ENCODE measurements around the gene CACUL1. TPM values are rescaled to one million over a fixed set of nuclear protein-coding genes. Genes with fewer than 3 reads are reported as not detected.

CACUL1 gene
- total and polyA plus RNA-seq, 9 of the 15 experiments (the other 6 are each of a cell fraction or from before 2014, with no cell fraction given), result 4.5 to 17.1 (median 13.5) TPM

DNA sequence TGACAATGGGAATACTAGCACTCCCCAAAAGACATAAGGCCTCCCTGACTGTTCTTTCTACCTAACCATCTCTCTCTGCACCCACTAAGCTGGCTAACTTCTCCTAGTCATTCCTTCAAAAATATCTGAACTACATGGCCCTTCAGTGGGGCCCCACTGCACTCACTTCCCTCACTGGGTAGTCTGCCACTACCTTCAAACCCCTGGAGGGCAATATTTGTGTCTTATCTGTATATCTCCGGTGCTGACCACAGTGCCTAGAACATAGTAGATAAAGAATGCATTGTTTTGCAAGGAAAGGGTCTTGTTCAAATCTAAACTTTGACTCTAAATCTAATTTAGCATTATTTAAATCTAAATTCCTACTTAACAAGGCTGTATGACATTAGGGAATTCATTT, 44.3 kb downstream of the CACUL1 start (continued):
- TF ChIP-seq, protein P1, sequence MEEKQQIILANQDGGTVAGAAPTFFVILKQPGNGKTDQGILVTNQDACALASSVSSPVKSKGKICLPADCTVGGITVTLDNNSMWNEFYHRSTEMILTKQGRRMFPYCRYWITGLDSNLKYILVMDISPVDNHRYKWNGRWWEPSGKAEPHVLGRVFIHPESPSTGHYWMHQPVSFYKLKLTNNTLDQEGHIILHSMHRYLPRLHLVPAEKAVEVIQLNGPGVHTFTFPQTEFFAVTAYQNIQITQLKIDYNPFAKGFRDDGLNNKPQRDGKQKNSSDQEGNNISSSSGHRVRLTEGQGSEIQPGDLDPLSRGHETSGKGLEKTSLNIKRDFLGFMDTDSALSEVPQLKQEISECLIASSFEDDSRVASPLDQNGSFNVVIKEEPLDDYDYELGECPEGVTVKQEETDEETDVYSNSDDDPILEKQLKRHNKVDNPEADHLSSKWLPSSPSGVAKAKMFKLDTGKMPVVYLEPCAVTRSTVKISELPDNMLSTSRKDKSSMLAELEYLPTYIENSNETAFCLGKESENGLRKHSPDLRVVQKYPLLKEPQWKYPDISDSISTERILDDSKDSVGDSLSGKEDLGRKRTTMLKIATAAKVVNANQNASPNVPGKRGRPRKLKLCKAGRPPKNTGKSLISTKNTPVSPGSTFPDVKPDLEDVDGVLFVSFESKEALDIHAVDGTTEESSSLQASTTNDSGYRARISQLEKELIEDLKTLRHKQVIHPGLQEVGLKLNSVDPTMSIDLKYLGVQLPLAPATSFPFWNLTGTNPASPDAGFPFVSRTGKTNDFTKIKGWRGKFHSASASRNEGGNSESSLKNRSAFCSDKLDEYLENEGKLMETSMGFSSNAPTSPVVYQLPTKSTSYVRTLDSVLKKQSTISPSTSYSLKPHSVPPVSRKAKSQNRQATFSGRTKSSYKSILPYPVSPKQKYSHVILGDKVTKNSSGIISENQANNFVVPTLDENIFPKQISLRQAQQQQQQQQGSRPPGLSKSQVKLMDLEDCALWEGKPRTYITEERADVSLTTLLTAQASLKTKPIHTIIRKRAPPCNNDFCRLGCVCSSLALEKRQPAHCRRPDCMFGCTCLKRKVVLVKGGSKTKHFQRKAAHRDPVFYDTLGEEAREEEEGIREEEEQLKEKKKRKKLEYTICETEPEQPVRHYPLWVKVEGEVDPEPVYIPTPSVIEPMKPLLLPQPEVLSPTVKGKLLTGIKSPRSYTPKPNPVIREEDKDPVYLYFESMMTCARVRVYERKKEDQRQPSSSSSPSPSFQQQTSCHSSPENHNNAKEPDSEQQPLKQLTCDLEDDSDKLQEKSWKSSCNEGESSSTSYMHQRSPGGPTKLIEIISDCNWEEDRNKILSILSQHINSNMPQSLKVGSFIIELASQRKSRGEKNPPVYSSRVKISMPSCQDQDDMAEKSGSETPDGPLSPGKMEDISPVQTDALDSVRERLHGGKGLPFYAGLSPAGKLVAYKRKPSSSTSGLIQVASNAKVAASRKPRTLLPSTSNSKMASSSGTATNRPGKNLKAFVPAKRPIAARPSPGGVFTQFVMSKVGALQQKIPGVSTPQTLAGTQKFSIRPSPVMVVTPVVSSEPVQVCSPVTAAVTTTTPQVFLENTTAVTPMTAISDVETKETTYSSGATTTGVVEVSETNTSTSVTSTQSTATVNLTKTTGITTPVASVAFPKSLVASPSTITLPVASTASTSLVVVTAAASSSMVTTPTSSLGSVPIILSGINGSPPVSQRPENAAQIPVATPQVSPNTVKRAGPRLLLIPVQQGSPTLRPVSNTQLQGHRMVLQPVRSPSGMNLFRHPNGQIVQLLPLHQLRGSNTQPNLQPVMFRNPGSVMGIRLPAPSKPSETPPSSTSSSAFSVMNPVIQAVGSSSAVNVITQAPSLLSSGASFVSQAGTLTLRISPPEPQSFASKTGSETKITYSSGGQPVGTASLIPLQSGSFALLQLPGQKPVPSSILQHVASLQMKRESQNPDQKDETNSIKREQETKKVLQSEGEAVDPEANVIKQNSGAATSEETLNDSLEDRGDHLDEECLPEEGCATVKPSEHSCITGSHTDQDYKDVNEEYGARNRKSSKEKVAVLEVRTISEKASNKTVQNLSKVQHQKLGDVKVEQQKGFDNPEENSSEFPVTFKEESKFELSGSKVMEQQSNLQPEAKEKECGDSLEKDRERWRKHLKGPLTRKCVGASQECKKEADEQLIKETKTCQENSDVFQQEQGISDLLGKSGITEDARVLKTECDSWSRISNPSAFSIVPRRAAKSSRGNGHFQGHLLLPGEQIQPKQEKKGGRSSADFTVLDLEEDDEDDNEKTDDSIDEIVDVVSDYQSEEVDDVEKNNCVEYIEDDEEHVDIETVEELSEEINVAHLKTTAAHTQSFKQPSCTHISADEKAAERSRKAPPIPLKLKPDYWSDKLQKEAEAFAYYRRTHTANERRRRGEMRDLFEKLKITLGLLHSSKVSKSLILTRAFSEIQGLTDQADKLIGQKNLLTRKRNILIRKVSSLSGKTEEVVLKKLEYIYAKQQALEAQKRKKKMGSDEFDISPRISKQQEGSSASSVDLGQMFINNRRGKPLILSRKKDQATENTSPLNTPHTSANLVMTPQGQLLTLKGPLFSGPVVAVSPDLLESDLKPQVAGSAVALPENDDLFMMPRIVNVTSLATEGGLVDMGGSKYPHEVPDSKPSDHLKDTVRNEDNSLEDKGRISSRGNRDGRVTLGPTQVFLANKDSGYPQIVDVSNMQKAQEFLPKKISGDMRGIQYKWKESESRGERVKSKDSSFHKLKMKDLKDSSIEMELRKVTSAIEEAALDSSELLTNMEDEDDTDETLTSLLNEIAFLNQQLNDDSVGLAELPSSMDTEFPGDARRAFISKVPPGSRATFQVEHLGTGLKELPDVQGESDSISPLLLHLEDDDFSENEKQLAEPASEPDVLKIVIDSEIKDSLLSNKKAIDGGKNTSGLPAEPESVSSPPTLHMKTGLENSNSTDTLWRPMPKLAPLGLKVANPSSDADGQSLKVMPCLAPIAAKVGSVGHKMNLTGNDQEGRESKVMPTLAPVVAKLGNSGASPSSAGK (IDR thresholded peaks at IDR 0.05), result no peak
- no peak for TF ChIP-seq ZNF140 (CRISPR knock-in tag; IDR thresholded peaks at IDR 0.05)
- no peak for TF ChIP-seq NFRKB (IDR thresholded peaks at IDR 0.05; ENCODE audit: low read depth)
- TF ChIP-seq BCL6 (CRISPR knock-in tag; IDR thresholded peaks at IDR 0.05), result no peak
- no peak for TF ChIP-seq ZNF274 (IDR thresholded peaks at IDR 0.05; ENCODE audit: borderline replicate concordance, low read depth, low read length)
- no peak for TF ChIP-seq CHD4 (IDR thresholded peaks at IDR 0.05; ENCODE audit: insufficient read depth, insufficient replicate concordance, low read depth, low read length, poor library complexity, severe bottlenecking)
- TF ChIP-seq NELFE (IDR thresholded peaks at IDR 0.05; ENCODE audit: insufficient read depth, insufficient read length), result no peak

Data from K562 (cell line).